ENCODE results near the gene ARHGAP36.

- TF ChIP-seq ZNF274 (IDR thresholded peaks at IDR 0.05; ENCODE audit: low read depth, low read length) (no peak), SUZ12 (IDR thresholded peaks at IDR 0.05; ENCODE audit: extremely low read depth, insufficient read depth, insufficient read length) (no peak)
Observed at GRCh38 chrX:131046596-131046995, 11.6 kb upstream of the ARHGAP36 start.

All from NT2/D1 (cell line).